Activated CD8-positive, alpha-beta memory T cell treated with anti-CD3 and anti-CD28 coated beads for 48 hours (primary cell): ENCODE results near the gene RFLNA.

ENCODE experiments used
- DNase-seq, 3 experiments: peaks; one replicate each; pipeline ENCODE4 v3.0.0-alpha.2; 2020; ENCODE audit warnings: low read depth in 2 of 3, low spot score in 2 of 3

Gene RFLNA

GRCh38 chr12:124336742-124337520 lies 42.0 kb downstream of the RFLNA start:
- no peak for DNase-seq

GRCh38 chr12:124337622-124338021 lies 42.7 kb downstream of the RFLNA start:
- no peak for DNase-seq

DNA sequence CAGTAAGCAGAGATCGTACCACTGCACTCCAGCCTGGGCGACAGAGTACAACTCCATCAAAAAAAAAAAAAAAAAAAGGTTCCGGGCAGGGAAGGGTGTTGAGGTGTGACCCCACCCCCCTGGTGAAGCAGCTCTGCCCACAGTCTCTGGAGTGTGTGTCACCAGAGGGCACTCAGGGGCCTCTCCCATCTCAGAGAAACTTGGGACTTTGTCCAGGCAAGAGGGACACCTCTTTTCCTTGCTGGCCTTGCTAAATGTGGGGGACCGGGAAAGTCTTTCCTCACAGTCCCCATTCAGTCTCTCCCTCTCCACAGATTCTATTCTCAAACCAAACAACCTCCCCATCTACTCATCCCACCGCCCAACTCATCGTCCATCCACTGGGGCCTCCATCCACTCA lies 43.6 kb downstream of the RFLNA start:
- DNase-seq: no peak

GRCh38 chr12:124338876-124339603 lies 44.1 kb downstream of the RFLNA start:
- DNase-seq: no peak

- DNase-seq: no peak
These were observed 45.4 kb downstream of the RFLNA start for GRCh38 chr12:124340080-124340900.

DNA sequence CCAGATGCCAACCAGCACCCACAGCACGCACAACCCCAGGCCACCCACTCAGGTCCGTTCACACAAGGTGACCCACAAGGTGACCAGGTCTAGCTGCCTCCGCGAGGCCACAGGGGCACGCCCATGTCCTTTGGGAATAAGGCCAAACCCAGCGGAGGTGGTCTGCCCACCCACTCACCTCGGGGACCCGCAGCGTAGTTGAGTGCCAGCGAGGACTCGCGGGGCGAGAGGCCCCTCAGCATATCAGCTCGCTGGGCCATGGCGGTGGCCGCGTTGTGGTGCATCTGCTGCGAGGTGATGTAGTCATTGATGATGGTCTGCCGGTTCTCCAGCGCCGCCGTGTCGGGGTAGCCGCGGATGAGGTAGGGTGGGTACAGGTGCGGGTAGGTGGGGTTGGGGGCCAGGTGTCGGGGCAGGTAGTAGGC lies 46.8 kb downstream of the RFLNA start:
- no peak for DNase-seq

DNA sequence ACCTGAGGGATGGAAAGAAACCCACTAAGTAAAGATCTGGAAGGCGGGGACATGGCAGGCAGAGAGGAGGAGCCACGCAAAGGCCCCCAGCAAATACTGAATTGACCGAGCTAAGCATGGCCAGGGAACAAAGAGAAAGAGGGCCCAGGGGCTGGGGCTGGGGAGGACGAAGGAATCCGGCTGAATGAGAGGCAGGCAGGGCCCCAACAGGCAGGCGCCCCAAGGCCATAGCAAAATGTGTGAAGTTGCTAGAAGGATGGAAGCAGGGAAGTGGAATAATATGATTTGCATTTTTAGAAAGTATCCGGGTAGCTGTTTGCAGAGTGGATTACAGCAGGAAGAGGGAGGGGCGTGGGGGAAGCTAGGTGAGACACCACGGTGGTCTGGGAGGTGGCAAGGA lies 49.1 kb downstream of the RFLNA start:
- DNase-seq: no peak

DNA sequence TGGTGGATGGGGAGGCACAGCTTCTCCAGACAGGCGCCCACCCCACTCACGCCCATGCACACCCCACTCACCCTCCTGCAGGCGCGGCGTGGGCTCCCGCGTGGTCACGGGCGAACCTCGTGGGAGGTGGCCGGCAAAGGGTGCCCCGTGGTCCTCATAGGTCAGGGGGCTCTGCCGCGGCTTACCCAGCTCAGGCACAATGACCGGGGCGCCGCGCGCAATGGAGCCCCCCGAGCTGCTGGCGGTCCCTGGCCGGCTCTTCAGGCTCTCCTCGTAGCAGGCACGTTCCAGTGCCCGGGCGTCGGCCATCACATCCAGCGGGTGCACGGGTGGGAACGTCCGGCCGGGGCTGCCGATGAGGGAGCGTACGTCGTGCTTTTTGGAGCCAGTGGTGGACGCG lies 49.6 kb downstream of the RFLNA start:
- no peak for DNase-seq

DNA sequence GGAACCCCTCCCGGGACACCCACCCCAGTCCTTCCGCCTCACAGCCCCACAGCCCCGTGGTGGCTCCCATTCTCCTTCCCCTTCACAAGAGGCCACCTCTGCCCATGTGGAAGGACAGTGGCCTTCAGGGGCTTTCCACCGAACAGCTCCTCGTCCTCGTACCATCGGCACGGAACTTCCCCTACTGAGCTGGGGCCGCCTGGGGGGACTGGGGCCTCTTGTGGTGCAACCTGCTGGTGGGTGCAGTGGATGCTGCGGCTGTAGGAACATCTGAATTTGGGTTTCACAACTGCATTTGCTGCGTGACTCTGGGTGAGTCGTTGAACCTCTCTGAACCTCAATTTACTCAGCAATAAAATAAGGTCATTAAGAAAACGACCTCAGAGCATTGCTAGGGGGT lies 50.9 kb downstream of the RFLNA start:
- no peak for DNase-seq

- no peak for DNase-seq
These were observed 51.7 kb downstream of the RFLNA start for GRCh38 chr12:124346425-124347168.

DNA sequence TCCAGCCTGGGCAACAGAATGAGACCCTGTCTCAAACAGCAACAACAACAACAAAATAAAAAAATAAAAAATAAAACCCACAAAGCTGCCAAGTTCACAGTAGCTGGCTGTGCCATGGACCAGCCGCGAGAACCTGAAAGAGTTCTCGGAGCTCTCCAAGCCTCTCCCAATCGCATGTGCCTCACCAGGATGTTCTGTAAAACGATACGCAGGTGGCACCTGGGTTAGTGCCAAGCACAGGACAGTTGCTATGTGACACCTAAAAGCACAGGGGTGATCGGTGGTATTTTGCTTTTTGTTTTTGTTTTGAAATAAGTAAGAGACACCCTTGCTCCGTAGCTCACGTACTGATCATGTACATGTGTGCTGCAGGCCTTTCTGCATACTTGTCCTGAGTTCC lies 52.4 kb downstream of the RFLNA start:
- no peak for DNase-seq

DNA sequence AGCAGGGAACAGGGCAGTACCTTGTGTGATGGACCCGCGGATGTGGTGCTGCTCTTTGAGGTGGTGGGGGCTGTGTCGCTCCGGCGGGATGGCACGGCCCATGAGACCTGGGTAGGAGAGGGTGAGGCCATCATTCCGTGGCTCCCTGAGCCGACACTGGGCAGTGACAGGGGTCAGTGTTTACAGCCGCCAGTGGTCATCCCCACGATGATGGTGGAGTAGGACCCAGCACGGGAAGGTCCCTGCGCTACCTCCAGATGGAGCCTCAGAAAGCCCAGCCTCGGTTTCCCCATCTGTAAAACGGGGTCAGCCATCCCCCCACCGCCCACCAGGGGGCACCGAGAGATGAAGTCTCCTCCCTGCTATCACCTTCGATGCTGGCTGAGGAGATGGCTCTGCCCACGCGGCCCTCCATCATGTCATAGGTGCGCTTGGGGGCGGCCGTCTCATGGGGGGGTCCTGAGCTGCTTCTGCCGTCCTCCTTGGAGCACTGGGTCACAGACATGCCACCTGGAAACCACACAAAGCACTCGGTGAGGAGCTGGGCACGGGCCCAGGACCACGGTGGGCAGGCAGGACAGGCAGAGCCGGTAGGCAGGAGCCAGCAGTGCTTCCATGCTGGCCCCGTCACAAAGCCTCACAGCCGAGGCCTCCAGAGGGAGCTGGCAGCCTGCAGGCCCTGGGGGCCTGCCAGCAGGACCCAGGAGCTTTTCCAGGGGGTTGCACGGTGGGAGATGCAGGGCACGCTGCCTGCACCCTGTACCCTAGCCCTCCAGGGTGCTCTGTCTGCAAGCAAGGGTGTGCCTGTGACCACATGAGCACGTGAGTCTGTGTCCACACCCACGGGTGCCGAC lies 53.1 kb downstream of the RFLNA start:
- DNase-seq: no peak

DNA sequence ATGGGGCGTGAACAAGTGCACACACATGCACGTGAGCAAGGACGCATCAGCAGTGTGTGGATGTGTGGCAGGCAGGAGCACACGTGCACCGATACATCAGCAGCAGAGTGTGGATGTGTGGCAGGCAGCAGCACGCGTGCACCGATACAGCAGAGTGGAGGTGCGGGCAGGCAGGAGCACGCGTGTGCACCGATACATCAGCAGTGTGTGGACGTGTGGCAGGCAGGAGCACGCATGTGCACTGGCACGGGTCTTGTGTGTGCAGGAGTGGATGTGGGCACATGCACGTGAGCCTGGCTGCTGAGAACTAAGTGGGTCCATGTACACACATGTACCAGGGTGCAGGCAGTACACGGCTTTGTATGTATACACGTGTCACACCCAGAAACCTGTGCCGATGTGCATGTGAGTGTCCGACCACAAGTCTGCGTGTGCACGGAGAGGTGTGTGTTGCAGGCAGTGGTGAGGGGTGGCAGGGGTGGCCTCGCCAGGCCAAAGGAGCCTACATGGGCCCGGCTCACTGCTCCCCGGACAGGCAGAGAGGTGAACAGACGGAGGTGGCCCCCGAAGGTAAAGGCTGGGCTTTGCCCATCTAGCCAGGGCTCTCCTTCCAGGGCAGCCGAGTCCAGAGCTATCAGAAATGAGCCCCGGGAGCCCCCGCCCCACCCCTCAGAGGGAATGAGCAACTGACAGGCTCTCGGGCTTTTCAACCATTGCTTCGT lies 53.9 kb downstream of the RFLNA start:
- DNase-seq: no peak

GRCh38 chr12:124350491-124350890 lies 55.6 kb downstream of the RFLNA start:
- no peak for DNase-seq

DNA sequence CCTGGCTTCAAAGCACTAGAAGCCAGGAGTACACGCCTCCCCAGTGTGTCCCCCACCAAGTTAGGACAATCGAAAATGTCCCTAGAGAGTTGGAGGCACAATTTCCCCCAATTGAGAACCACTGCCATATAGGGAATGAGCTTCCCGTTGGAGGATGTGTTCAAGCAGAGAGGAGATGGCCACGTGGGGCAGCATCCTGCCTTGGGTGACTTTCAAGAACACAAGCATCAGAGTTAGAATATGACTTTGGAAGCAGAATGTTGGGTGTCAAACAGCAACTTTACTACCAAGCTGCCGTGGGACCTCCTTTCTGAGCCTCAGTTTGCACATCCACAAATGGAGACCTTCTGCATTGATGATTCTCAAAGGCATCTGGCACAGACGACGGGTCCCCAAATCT lies 56.5 kb downstream of the RFLNA start:
- no peak for DNase-seq

- DNase-seq: no peak
These were observed 57.4 kb downstream of the RFLNA start for GRCh38 chr12:124352257-124352656.

DNA sequence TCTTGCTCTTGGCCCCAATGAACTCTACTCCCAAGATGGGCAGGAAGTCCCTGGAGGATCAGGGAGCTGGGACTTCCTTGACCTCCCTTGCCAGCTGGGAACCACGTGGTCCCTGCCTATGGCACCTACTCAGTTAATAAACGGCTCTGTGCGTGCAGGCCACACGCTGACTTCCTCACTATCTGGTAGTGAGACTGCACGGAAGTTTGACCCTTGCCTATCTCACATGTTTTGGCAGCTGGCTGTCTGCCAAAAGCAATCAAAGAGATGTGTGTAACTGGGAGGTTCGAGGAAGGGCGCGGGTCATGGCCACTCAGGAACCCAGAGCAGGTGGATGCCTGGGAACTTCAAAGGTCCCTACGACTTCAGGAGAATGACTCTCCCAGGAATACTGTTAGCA lies 57.9 kb downstream of the RFLNA start:
- DNase-seq: no peak

DNA sequence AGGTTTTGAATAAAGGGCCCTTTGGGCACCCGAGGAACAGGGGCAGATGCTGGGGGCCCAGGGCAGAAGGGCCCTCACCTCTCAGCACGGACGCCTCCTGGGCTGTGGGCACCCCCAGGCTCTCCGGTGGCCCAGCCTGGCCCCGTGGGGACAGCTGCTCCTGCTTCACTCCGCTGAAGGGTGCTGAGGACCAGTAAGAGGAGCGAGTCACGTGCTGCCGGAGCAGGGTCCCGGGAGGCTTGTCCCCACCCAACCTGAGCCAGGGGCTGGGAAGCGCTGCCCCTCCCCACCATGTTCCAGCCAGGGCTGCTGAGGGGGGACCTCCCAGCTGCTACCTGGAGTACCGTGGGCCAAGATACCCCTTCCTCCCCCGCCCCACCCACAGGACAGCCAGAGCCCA lies 59.5 kb downstream of the RFLNA start:
- no peak for DNase-seq

DNA sequence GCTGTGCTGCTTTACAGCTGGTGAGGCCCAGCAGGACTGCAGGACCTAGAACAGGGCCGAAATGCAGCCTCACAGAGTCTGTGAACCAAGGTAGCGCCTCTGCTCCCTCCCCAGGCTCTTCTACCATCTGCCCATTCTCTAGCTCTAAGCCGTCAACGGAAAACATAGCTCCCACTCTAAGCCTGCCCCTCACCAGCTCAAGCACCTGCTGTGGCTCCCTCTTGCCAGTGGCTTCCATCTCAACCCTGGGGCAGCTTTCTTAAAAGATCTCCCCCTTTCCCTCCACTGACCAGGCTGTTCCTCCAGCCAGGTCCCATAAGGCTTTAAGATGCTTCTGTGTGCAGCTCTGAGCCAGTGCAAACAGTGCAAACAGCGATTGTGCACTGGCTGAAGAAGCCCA lies 61.3 kb downstream of the RFLNA start:
- DNase-seq: no peak

- DNase-seq: no peak
These were observed 62.7 kb downstream of the RFLNA start for GRCh38 chr12:124357616-124358015.
